ENCODE results near the gene AHCYL2. TPM values are rescaled to one million over a fixed set of nuclear protein-coding genes. Genes with fewer than 3 reads are reported as not detected.

Gene AHCYL2
- total RNA-seq, 2 donors from 2014 or later: 262 to 397 TPM

DNA sequence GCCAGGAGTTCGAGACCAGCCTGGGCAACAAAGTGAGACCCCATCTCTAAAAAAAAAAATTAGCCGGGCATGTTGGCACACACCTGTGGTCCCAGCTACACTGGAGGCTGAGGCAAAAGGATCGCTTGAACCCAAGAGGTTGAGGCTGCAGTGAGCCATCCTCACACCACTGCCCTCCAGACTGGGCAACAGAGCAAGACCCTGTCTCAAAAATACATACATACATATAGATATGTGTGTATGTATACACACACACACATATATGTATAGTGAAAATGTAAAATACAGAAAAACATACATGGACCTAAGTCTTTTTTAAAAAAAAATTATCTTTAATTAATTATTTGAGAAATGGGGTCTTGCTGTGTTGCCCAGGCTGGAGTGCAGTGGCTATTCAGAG lies 30.9 kb upstream of the AHCYL2 start:
- no peaks in the 10 kb centered on the region for H3K36me3 ChIP-seq
- no peaks in the 10 kb centered on the region for H3K4me1 ChIP-seq
- H3K27ac ChIP-seq: no peak overlapping the region
- intact Hi-C loops (cut with DNase I): no loop called here
- peaks cover 8% of the 10 kb centered on the region for H3K27me3 ChIP-seq
- no peak overlapping the region for H3K4me3 ChIP-seq
- TF ChIP-seq, protein P1, sequence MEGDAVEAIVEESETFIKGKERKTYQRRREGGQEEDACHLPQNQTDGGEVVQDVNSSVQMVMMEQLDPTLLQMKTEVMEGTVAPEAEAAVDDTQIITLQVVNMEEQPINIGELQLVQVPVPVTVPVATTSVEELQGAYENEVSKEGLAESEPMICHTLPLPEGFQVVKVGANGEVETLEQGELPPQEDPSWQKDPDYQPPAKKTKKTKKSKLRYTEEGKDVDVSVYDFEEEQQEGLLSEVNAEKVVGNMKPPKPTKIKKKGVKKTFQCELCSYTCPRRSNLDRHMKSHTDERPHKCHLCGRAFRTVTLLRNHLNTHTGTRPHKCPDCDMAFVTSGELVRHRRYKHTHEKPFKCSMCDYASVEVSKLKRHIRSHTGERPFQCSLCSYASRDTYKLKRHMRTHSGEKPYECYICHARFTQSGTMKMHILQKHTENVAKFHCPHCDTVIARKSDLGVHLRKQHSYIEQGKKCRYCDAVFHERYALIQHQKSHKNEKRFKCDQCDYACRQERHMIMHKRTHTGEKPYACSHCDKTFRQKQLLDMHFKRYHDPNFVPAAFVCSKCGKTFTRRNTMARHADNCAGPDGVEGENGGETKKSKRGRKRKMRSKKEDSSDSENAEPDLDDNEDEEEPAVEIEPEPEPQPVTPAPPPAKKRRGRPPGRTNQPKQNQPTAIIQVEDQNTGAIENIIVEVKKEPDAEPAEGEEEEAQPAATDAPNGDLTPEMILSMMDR (IDR thresholded peaks at IDR 0.05): no peak
- H3K9ac ChIP-seq (ENCODE audit: low read depth in 2 of 2, low read length in 2 of 2): no peak overlapping the region
- H3K9me3 ChIP-seq: no peaks in the 10 kb centered on the region
- no peak for DNase-seq

DNA sequence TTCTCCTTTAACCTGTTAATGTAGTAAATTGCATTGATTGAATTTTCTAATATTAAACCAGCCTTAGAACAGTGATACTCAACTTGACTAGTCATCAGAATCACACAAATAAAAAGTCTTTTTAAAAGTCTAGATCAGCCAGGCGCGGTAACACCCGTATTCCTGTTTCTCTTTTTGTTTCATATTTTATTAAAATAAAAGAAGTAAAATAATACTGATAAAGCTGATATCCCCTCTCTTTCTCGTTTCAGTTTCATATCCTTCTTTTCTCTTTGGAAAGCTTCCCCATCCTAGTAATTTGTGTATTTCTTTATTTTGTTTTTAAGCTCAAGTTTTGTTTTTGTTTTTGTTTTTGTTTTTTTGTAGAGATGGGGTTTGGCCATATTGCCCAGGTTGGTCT lies 27.1 kb upstream of the AHCYL2 start:
- TF ChIP-seq, protein P1 (IDR thresholded peaks at IDR 0.05): no peak
- no peak for DNase-seq
- H3K36me3 ChIP-seq: no peaks in the 10 kb centered on the region
- H3K4me3 ChIP-seq: no peak overlapping the region
- no peaks in the 10 kb centered on the region for H3K27me3 ChIP-seq
- H3K27ac ChIP-seq: no peak overlapping the region
- no peaks in the 10 kb centered on the region for H3K9me3 ChIP-seq
- no peaks in the 10 kb centered on the region for H3K4me1 ChIP-seq
- intact Hi-C loops (cut with DNase I): no loop called here
- no peak overlapping the region for H3K9ac ChIP-seq (ENCODE audit: low read depth in 2 of 2, low read length in 2 of 2)

DNA sequence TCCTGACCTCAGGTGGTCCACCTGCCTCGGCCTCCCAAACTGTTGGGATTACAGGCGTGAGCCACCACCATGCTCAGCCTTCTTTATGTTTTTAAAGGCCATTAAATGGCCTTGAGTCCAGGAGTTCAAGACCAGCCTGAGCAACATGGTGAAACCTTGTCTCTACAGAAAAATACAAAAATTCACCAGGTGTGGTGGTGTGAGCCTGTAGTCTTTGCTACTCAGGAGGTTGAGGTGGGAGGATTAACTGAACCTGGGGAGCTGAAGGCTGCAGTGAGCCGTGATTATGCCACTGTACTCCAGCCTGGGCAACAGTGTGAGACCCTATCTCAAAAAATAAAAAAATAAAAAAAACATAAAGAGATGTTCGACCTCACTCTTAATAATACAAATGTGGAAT lies 25.4 kb upstream of the AHCYL2 start:
- no peak overlapping the region for H3K27ac ChIP-seq
- intact Hi-C loops (cut with DNase I): no loop called here
- TF ChIP-seq, protein P1 (IDR thresholded peaks at IDR 0.05): no peak
- H3K9ac ChIP-seq (ENCODE audit: low read depth in 2 of 2, low read length in 2 of 2): no peak overlapping the region
- no peaks in the 10 kb centered on the region for H3K4me1 ChIP-seq
- H3K9me3 ChIP-seq: no peaks in the 10 kb centered on the region
- DNase-seq: no peak
- H3K27me3 ChIP-seq: no peaks in the 10 kb centered on the region
- H3K36me3 ChIP-seq: no peaks in the 10 kb centered on the region
- H3K4me3 ChIP-seq: no peak overlapping the region

DNA sequence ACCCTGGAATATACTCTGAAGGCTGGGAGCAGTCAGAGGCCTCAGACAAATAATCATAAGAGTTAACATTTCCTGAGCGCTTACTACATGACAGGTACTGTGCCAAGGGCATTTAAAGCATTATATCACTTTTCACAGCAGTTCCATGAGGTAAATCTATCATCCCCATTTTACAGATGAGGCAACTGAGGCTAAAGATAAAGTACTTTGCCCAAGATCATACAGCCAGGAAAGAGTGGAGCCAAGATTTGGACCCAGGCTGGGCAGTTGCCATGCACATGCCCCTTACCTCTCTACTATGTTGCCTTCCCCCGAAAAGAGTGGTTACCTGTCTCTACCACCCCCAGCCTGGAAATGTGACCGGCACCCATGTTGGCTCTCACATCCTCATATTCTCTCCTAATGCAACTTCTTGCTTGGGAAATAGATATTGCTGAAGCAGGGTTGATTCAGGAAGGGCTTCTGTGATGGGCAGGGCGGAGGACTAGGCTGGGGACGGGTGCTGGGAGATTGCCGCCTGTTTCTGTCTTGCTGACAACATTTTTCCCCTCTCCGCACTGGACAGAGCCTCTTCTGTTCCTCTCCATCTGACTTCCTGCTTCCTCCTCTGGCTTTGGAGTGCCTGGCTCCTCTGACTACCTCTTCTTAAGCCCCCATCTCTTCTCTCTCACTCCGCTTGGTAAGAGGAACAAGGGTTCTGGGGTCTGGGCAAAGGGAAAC lies 22.6 kb upstream of the AHCYL2 start:
- DNase-seq: no peak
- Histone ChIP-seq H3K36me3 (no peaks in the 10 kb centered on the region), H3K27me3 (no peaks in the 10 kb centered on the region), H3K27ac (no peak overlapping the region), H3K9me3 (no peaks in the 10 kb centered on the region), H3K9ac (ENCODE audit: low read depth in 2 of 2, low read length in 2 of 2) (no peak overlapping the region), H3K4me3 (no peak overlapping the region), H3K4me1 (no peaks in the 10 kb centered on the region)
- TF ChIP-seq, protein P1 (IDR thresholded peaks at IDR 0.05): no peak
- intact Hi-C loops (cut with DNase I): no loop called here

DNA sequence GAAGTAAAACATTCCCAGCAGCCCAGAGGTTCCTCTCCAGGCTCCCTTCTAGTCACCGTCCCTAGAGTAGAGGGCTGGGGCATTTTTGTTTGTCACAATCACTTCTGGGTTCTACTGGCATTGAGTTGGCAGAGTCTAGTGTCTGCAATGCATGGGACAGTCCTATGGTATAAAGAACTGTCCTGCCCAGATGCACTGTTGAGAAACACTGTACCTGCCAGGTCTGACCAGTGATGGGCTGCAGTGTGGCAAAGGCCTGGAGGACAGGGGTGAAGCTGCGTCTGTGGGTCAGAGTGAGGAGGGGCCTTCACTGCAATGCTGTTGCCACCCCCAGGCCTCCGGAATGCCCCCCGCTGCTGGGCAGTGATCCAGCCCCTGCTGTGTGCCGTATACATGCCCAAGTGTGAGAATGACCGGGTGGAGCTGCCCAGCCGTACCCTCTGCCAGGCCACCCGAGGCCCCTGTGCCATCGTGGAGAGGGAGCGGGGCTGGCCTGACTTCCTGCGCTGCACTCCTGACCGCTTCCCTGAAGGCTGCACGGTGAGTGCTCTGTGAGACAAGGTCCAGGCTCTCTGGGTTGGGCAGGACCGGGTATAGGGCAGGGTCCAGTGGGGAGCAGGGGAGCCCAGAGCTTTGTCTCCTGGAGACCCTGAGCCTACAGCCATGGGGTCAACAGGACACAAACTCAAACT lies 21.6 kb upstream of the AHCYL2 start:
- TF ChIP-seq, protein P1 (IDR thresholded peaks at IDR 0.05): no peak
- Histone ChIP-seq H3K27me3 (no peaks in the 10 kb centered on the region), H3K36me3 (no peaks in the 10 kb centered on the region), H3K4me1 (no peaks in the 10 kb centered on the region), H3K27ac (no peak overlapping the region), H3K9me3 (no peaks in the 10 kb centered on the region), H3K9ac (ENCODE audit: low read depth in 2 of 2, low read length in 2 of 2) (no peak overlapping the region), H3K4me3 (no peak overlapping the region)
- DNase-seq: no peak
- intact Hi-C loops (cut with DNase I): no loop called here

Measured in colonic mucosa (tissue), 4 donors.